Right ventricle myocardium superior (tissue), 1 donor: Measurements from ENCODE around the gene PLAAT2. TPM values are rescaled to one million over a fixed set of nuclear protein-coding genes. Genes with fewer than 3 reads are reported as not detected.

Experiments
- ATAC-seq: fragments of 200-7000 bp; cut with Tn5 transposase; one replicate; pipeline ENCODE4 v1.9.1; 2020; ENCODE audit warnings: mild to moderate bottlenecking; ENCODE audit not compliant: poor library complexity
- DNase-seq: peaks from one replicate; pipeline ENCODE4 v3.0.0-alpha.2; 2020
- intact Hi-C: fragments of 100-400 bp; cut with DNase I; formaldehyde crosslinking; loops from one replicate; pipeline ENCODE4 v1.11.2; 2022
- total RNA-seq: library from RNA; stranded (reverse); fragmentation: NEBNext Ultra II Directional; extraction: Animal tissue kit (Norgen Biotek cat#: 25700); gene quantifications from one replicate; pipeline ENCODE4 v1.2.1, GENCODE V29; 2021
- donor health status: DM: no; HTN: yes; CAD: no; lungs with severe emphysema.

PLAAT2 gene
- total RNA-seq, 1 donor from 2014 or later: 0.73 TPM

DNA sequence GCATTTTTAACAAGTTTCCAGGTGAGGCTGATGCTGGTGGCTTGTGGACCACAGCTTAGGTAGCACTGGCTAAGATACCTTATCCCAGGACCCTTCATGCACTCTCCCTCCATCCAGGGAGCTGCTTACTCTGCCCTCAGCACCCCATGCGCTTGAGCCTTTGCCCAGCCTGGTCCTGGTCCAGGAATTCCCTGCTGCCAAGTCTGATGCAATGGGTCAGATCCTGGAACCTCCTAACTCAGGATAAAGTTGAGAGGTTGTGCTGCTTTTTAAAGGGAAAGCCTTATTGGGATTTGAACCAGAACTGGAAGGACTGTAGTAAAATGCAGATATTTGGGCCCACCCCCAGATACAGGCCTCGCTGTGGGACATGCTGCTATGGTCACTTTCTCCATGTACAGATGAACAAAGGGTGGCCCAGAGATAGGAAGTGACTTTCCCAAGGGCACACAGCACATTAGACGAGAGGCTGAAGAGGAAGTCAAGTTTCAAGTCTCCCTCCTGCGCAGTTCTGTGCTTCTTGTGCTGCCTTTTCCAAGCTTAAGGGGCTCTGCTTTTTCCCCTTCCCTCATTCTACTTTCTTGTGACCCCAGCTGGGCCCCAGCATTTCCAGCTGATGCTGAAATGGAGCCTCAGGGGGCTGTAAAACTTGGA is 58.1 kb downstream of the PLAAT2 start:
- intact Hi-C loops: no loop called here

DNA sequence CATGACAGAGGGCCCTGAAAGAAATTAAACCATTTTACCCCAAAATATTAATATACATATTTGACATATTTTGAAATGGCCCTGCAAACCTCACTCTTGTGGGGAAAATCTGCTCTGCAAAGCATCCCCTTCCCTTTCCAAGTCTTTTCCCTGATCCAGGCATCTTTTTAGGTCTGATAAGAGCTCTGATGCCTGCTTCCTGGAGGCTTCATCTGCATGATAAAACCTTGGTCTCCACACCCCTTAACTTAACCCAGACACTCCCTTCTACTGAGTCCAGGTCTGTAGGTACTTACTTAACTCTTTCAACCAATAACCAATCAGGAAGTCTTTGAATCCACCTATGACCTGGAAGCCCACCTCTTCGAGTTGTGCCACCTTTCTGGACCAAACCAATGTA is 59.1 kb downstream of the PLAAT2 start:
- DNase-seq: no peak
- intact Hi-C loops: no loop called here
- no peak for ATAC-seq

More for the DNA sequence above, 58.1 kb downstream of the PLAAT2 start:
- DNase-seq: peak; percentile 75
- ATAC-seq: peak; percentile 84

DNA sequence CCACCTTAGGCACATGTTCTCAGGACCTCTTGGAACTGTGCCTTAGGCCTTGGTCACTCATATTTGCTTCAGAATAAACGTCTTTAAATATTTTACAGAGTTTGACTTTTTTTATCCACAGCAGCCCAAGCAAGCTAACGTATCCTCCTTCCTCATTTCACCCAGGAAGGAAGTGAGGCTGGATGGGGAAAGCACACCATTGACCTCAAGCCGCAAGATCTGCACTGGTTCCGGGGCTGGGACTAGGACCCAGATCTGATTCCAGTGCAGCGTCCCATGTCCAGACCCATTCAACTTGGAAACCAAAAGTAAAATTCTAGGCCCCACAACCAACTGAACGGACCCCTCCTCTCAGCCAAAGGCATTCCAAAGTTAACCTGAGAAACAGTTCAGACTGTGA is 59.7 kb downstream of the PLAAT2 start:
- ATAC-seq (no peak), DNase-seq (peak; percentile 45)
- intact Hi-C loops: no loop called here

Other genes with a start within 250 kb of the PLAAT2 start
- not detected for gene SLC22A9, start 193.6 kb downstream of the PLAAT2 start, total RNA-seq
- 4.0 TPM for gene PLAAT5, start 72.2 kb downstream of the PLAAT2 start, total RNA-seq
- 1.2 TPM for gene LGALS12, start 57.3 kb downstream of the PLAAT2 start, total RNA-seq
- 28.3 TPM for gene PLAAT4, start 26.6 kb downstream of the PLAAT2 start, total RNA-seq
- 169 TPM for gene PLAAT3, start 51.1 kb upstream of the PLAAT2 start, total RNA-seq
- gene ATL3, start 108.0 kb upstream of the PLAAT2 start, total RNA-seq: 12.8 TPM
- gene RTN3, start 118.1 kb upstream of the PLAAT2 start, total RNA-seq: 41.2 TPM
- gene ZFTA, start 205.4 kb upstream of the PLAAT2 start, total RNA-seq: 12.5 TPM